HG03159 (cell line): ENCODE data around the gene SORCS1.
"Not testable (repeated sequence)": the region's sequence is repeated elsewhere in the genome, so short reads cannot be mapped to it uniquely, and the experiment has no call there.

Experiments used
- ATAC-seq: cut with Tn5 transposase; IDR thresholded peaks from one replicate; pipeline ENCODE4 v1.9.1; 2021; ENCODE audit warnings: mild to moderate bottlenecking, moderate library complexity; ENCODE audit not compliant: unreplicated experiment

SORCS1 gene

GRCh38 chr10:106952033-106952432 lies 212.5 kb downstream of the SORCS1 start:
- ATAC-seq = no peak

DNA sequence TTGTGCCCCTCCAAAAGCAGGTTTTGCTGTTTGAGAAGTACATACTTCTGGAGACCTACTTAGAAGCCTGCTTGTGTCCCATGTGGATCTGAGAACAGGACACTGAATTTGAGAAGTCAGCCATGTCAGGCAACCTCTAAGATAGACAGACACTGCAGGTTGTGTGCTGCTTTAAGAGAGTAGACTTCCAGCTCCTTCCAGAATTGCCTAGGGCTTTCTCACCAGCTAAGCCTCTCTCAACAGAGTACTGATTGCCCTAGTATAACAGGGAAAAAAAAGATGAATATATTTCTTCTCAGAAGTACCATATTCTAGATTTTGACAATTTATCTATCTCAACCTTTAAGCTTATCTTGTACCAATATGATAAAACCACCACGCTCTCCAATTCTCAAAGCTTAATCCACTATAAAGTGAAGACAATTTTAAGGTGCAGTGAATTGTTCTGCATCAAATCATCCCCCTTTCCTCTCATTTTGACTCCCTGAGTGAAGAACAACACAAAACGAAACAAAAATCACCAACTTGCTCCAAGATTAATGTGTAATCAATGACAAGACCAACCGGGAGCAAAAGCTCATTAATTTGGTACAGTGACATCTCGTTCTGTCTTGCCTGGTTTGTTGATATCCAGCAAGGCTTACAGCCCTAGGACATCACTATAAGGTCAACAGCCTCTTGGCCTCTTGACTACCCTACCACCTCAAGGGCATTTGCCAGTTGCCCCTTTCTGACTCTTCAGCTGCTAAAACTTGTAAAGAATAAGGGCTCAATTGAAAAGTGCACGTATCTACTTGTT lies 214.6 kb downstream of the SORCS1 start:
- no peak for ATAC-seq

DNA sequence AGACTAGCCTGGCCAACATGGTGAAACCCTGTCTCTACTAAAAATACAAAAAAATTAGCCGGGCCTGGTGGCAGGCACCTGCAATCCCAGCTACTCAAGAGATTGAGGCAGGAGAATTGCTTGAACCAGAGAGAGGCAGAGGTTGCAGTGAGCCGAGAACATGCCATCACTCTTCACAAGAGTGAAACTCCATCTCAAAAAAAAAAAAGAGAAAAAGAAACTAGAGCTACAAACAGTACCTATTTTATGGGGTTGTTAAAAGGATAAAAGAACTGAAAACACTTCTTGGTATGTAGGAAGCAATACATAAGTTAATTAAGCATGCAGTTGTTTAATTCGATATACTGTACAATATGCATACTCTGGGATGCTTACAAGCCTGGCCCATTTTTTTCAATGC lies 216.9 kb downstream of the SORCS1 start:
- ATAC-seq = no peak

DNA sequence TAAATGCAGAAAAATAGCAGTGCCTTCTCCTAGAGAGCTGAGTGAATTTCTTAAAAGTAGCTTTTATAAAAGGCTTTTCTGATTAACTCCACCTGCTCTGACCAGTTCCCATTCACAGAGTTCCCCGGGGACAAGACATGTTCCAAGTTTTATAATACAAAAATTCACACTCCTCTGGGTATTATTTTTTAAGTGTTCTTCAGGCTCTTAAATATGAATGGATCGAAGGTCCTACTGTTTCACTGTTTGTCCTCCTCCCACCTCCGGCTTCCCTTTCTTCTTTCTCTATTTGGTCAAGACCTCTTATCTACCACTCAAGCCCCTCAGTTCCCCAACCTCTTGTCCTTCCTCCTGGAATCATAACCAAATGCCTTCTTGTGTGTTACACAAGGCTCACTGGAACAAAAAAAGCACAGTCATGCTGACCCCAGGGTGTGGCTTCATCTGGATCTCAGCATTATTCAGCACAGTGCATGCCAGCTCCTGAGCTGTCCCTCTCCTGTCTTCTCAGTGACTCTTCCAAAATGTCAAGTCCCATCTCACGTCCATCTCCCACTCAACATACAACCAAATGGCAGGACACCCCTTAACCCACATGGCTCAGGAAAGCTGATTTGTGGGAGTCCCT lies 222.4 kb downstream of the SORCS1 start:
- ATAC-seq = no peak

- no peak for ATAC-seq
Measured at GRCh38 chr10:106941297-106942034, 223.0 kb downstream of the SORCS1 start.

DNA sequence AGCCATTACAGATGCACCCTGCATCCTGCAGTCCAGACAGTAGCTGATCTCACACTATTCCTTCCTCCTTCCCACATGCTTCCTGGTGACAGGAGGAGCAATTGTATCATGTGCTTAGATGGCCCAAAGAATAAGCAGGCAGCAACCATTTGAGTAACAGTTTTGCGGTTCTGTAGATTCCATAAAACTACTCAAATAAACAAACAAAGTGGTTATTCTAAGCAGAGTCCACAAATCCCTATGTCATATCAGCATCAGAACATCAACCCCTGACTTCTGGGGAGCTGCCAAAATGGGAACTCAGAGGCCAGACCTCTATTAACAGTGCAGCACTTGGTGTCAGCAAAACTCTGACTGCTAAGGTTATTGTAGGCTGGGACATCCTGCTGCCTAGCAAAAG lies 226.0 kb downstream of the SORCS1 start:
- no peak for ATAC-seq

DNA sequence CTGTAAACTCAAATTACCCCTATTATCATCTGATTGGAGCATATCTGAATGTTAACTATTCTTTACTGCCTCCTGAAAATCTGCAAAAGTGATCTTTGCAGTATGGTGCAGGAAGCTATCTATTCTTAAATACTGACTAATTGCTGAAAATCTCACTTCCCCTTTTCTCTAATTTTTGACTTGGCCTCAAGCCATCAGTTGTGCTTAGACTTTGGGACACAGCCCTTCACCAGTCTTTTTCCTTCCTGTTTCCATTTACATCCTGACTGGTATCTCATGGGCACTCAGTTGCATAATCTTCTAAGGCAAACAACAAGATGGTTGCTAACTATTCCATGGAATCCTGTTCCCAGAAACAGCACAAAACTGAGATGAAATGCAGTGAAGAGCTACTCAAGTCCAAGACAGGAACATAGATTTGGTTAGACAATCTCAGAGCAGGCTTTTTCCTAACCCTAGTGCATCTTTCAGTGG lies 228.5 kb downstream of the SORCS1 start:
- ATAC-seq = peak; percentile 68

DNA sequence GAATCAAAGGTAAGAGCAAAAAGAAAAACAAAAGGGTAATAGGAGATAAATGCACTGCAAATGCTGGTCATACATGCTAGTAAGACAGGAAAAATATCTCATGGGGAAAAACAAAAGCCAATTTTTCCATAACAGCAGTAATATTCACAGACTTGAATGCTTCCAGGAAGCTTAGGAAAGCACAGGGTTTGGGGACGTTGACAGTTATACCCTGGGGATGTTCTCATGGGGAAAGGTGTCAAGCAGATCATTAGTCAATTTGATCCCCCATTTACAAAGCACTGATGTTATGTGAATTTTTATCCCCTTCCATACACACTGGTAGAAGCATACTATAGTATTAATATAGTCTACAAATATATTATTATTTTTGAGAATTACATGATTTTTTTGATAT lies 232.7 kb downstream of the SORCS1 start:
- ATAC-seq = no peak

GRCh38 chr10:106931159-106931852 lies 233.2 kb downstream of the SORCS1 start:
- ATAC-seq = peak; percentile 68

GRCh38 chr10:106930751-106931150 lies 233.8 kb downstream of the SORCS1 start:
- no peak for ATAC-seq

DNA sequence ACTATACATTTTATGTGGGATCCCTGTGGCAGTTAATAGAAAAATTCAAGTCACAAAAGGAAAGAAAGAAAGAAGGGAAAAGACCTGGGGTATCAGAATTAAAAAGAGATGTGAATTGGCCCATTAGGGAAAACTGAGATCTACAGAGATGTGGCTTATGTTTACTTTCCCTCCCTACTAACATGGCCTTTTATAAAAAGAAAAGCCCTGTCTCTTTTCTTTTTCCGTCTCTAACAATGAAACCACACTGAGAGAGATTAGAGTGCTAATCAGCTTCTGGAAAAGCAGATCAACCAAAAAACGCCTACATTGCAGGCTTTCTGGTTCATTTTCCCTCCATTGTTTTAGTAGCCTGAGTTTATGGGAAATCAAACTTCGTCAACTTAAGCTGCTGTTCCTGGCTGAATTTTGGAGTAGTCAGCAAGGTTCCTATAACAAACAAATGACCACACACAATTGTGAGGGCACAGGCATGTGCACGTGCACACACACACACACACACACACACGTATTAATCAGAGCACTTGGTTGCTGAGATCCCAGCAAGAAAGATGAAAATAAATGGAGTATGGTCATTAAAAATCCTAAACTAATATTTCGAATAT lies 235.1 kb downstream of the SORCS1 start:
- ATAC-seq = no peak

DNA sequence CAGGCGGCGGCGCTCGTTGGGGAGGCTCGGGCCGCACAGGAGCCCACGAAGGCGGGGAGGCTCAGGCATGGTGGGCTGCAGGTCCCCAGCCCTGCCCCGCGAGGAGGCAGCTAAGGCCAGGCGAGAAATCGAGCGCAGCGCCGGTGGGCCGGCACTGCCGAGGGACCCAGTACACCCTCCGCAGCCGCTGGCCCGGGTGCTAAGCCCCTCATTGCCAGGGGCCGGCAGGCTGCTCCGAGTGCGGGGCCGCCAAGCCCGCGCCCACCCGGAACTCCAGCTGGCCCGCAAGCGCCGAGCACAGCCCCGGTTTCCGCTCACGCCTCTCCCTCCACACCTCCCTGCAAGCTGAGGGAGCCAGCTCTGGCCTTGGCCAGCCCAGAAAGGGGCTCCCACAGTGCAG lies 236.4 kb downstream of the SORCS1 start:
- ATAC-seq = not testable (repeated sequence)

GRCh38 chr10:106925191-106925590 lies 239.3 kb downstream of the SORCS1 start:
- no peak for ATAC-seq

DNA sequence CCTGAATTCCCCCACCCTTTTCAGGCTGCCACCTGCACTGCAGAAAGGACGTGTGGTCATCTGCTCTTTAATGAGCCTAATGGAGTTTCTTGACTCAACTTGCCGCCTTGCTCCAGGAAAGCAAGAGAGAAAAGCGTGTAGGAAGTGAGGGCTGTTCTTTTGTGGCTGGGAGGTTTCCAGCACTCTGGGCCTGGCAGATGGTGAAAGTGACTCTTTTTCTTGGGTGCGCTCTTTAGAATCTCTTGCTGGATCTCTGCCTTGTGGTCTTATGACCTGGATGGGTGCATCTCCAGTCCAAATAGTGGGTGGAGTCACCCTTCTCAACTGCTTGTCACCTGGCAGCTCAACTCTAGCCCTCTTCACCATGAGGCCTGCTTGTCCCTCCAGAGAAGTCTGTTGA lies 244.0 kb downstream of the SORCS1 start:
- ATAC-seq = no peak

- peak; percentile 69 for ATAC-seq
Measured at GRCh38 chr10:106919871-106920282, 244.6 kb downstream of the SORCS1 start.

DNA sequence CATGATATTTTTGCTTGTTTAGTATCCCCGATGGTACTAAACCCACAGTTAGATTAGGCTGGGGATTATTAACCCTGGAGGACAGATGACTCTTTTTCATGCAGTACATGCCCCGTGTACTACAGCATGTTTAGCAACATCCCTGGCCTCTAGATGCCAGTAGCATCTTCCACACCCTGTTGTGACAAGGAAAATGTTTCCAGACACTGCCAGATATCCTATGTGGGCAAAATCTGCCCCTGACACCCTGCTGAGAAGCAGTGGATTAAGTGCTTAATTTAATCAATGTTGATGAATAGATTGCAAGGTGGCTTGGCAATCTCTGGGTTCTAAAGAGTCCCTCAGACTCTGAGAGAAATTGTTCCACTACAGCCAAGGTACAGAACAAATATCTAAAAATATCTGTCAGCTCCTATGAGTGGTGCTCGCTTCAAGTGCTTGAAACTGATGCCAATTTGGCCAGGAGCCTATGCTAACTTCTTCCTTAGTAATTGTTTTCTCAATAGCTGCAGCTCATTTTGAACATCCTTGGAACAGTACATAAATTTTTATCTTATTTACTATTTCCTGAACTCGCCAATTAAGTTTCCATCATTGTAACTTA lies 247.0 kb downstream of the SORCS1 start:
- ATAC-seq = no peak

DNA sequence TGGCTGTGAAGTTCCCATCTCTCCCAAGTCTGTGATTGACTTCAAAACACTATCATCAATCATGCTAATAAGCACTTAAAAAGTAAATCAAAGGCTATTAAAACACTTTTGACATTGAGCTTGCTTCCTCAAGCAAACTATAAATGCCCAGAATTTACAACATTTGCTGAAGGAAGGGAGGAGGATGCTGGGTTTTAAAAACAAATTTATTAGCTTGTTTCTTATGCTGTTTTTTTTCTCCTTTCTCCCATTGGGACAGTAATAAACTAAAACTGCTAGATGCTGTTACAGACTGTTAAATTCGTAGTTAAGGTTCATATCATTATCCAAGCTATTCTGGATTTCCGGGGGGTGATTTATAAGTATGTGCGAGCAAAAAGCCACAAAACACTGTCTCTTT lies 250.5 kb downstream of the SORCS1 start:
- no peak for ATAC-seq

GRCh38 chr10:106913348-106913747 lies 251.2 kb downstream of the SORCS1 start:
- ATAC-seq = no peak

DNA sequence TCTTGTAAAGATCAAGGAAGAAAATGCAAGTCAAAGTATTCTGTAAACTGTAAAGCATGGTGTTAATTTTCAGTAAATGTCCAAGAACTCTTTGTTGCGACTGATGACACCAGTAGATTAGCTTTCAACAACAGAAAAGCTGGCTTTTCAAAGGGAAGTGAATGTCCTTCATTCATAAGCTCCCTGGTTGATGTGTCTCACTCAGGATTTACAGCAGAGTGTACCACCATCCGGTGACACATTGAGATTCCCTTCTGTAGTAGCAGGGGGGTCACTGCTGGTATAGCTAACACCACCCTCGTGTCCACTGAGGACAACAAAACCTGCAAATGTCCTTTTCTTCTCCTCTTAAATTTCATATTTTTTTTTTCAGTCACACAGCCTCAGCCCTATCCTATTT lies 253.4 kb downstream of the SORCS1 start:
- ATAC-seq = no peak

GRCh38 chr10:106910666-106911065 lies 253.8 kb downstream of the SORCS1 start:
- ATAC-seq = no peak
